AG08395 (cell line): ENCODE measurements around the gene RPL22L1.
"Not testable (repeated sequence)": the region's sequence is repeated elsewhere in the genome, so short reads cannot be mapped to it uniquely, and the experiment has no call there.

Experiments
- DNase-seq: peaks from one replicate; pipeline ENCODE4 v3.0.0; 2012; ENCODE audit warnings: mixed read lengths, low spot score

Gene RPL22L1

DNA sequence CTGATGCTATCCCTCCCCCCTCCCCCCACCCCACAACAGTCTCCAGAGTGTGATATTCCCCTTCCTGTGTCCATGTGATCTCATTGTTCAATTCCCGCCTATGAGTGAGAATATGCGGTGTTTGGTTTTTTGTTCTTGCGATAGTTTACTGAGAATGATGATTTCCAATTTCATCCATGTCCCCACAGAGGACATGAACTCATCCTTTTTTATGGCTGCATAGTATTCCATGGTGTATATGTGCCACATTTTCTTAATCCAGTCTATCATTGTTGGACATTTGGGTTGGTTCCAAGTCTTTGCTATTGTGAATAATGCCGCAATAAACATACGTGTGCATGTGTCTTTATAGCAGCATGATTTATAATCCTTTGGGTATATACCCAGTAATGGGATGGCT lies 8.7 kb upstream of the RPL22L1 start:
- not testable (repeated sequence) for DNase-seq

DNA sequence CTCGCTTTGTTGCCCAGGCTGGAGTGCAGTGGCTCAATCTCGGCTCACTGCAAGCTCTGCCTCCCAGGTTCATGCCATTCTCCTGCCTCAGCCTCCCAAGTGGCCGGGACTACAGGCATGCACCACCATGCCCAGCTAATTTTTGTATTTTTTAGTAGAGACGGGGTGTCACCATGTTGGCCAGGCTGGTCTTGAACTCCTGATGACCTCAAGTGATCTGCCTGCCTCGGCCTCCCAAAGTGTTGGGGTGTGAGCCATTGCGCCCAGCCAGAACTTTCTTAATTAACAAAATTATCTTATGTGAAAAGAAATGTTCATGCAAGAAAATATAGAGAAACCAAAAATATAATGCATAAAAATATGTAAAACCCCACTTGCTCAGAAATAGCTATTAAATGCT lies 7.3 kb upstream of the RPL22L1 start:
- not testable (repeated sequence) for DNase-seq

DNA sequence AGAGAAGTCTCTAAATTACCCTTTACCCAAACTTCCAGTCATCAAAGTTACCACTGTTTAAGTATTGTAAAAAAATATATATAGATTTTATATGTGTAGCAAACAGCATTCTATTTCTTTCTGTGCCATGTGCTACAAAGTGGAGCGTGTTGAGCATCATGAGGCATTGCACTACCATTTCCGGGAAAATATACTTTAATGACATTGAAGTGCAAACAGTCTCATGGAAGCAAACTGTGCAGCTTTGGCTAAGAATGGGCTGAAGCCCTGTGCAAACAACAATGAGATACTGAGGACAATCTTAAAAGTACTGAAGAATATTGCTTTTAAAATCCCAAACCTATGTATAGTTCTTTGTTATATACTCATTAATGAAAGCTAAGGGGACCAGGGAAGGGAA lies 6.5 kb upstream of the RPL22L1 start:
- no peak for DNase-seq

DNA sequence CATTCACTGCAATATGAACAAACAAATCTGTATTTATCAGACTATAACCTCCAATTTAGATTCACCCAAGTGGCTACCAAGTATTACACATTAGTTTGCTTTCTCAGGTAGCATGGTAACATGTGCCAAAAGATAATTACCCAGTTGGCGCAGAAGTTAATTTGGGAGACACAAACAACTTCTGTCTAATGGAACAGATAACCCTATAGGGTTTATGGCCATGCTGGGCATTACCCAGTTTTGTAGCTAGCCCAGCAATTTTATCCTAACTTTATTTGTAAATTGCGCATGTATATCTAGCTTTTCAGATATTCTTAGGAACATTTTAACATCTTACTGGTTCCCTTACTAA lies 780 bp downstream of the RPL22L1 start:
- DNase-seq: no peak

DNA sequence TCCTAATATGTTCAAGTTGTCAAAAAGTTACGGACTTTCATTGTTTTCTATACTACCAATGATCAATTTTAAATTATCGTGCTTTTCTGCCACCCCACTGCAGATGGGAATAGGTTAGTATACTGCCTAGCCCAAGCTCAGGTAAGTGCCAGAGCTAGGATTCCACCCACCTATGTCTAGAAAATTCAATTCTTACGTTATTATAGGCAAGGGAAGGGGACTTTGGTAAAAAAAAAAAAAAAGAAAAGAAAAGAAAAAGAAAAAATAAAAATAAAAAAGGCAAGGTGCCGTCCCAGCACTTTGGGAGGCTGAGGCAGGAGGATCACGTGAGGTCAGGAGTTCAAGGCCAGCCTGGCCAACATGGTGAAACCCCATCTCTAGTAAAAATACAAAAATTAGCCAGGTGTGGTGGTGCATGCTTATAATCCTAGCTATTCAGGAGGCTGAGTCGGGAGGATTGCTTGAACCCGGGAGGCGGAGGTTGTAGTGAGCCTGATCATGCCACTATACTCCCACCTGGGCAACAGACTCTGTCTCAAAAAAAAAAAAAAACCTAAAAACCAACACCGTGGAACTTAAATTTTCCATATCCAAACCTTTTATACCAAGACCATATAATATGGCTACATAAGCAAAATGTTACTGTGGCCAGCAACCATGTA lies 1.3 kb downstream of the RPL22L1 start:
- DNase-seq: no peak

DNA sequence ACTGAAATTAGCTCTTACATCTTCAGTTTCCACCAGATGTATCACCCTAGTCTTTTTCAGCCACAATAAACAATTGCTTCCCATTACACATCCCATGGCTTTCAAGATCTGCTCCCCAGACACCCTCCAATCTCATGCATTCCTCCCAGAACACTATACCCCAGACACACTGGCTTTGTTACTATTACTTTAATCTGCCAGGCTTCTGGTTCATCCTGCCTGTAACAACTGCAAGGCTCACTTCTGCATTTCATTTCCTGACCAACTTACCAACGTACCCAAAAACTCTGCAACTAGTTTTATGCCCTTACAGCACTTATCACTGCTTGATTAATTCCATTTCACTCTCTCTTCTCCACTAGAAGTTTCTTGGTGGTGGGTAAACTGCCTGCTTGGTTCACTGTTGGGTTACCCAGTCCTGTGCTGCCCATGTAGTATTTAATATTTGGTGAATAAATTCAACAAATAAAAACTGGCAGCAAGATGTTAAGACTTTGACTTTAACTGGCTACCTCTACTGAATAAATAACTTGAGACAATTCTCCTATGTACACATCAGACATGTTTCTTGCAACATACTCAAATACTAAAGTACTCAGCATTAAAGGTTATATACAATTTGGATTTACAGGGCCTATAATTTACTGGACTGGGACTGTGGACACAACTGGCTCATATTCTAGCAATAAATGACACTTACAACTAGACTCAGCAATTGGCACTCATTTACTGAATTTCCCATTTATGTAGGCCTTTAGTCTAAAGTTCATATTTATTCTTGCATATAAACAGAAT lies 2.7 kb downstream of the RPL22L1 start:
- no peak for DNase-seq

DNA sequence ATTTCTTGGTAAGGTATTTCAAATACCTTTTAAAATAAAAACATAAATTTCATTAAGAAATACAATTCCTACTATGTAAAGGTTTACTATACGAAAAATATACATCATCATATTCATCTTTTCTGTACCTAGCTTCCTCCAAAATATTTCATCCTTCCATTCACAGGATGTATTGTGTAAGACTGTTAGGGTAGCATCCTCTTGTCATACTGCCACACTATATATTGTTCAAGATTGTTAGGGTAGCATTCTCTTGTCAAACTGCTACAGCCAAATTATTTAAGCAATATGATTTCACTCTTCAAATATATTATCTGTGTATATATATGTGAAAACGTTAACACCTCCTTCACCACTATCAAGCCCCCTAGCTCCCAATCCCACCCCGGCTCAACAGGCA lies 3.5 kb downstream of the RPL22L1 start:
- DNase-seq: no peak

DNA sequence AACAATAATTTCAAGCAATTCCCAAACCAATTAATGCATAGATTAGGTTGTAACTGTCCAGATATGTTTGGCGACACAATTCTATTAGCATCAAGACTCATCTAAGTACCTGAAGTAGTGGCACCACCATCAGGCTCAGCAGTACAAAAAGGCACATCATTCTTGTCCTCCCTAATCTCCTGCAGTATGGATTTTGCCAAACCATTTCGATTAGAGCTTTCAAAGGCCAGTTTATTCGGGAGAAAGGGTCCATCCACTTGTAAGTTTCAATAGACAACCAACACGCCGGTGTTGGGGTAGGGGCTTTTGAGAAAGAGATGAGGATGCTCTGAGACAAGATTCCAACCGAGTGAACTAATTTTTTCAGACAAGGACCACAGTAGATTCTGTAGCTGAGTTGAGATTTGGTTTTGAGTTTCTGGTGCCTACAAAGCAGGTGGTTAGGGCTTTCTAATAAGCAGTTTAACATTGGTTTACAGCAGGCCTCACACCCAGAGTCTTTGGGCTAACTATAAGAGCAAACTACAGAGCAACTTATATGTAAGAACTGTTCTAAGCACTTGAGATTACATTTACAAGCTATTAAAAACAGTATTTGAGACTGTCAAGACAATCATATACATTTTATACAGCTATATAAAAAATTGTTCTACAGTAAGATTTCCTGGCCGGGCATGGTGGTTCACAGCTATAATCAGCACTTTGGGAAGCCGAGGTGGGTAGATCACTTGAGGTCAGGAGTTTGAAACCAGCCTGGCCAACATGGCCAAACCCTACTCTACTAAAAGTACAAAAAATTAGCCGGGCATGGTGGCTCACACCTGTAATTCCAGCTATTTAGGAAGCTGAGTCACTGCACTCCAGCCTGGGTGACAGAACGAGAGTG lies 4.5 kb downstream of the RPL22L1 start:
- no peak for DNase-seq

DNA sequence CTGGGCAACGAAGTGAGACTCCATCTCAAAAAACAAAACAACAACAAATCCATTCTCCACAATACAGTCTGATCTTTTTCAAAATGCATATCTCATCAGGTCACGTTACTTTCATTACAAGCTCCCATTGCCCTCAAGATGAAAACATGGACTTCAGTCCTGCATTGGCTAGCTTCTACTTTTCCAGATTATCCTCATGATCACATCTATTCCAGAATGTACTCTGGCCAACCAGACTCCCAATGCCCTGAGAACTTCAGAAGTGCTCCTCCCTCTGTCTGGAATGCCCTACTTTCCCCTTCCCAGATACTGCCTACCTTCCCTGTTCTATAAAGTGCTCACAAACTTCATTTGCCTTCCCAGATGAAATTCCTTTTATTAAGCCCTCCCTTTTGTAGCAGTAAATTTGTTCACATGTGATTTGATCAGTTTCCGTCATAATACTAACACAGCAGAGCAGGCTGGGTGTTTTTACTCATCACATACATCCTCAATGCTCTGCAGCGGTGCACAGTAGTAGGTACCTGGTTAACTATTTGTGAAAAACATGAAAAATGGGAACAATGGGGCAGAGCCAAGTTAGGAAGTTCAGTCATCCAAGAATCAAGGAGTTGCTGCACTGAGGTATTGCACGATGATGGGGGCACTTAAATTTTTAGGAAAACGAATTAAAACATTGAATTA lies 5.3 kb downstream of the RPL22L1 start:
- no peak for DNase-seq

DNA sequence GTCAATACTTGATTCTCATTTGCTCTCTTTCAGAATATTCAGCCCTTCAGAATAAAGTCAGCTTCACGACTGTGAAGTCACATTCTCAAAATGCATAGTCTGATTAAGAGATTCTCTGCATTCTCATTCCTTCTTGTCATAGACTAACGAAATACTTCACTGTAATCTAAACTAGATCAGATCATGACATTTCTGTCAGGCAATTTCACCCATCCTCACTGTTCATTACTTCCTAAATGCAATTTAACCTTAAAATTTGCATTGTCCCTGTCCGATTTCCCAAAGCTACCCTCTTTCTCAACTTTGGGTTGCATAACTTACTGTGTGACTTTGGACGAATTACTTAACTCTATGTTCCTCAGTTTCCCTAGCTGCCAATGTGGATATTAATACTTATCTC lies 6.2 kb downstream of the RPL22L1 start:
- DNase-seq: no peak

DNA sequence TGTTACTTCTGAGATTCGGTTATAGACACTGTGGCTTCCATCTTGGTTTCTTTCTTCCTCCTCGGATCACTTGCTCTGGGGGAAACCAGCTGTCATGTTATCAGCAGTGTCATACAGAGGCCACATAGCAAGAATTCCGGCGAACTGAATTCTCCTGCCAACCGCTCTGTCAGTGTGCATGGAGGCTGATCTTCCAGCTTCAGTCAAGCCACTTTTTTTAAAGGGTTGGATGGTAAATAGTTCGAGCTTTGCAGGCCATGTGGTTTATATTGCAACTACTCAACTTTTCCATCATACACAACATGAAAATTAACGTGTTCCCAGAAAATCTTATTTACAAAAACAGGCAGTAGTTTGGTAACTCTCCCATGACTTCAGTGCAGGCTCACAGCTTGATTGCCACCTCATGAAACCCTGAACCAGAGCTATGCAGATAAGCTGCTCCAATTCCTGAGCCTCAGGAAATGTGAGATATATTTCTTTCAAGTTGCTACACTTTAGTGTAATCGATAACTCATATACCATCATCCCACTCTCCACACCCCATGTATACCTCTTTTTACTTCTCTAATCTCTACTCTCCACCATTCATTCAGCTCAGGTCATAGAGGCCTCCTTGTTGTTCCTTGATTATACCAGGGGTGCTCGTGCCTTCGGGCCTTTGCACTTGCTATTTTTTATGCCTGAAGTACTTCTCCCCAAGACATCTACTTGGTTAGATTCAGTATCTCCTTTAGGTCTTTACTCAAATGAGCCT lies 7.2 kb downstream of the RPL22L1 start:
- DNase-seq: peak; percentile 48

DNA sequence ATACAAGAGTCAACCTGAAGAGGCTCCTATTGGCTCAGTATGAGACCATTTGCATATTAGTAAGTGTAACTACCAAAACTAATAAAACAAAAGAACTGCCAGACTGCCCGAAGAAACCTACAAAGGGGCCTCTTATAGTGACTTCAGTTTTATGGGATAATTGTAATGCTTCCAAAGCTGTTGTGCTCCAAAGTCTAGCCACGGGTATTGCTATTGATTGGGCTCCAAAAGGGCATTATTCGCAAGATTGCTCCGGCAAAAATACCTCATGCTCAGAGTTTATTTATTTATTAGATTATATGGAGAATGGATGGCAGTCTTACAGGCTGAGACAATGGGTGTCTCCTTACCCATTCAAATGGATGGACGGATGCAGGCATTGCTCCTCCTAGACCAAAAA lies 11.4 kb downstream of the RPL22L1 start:
- no peak for DNase-seq

DNA sequence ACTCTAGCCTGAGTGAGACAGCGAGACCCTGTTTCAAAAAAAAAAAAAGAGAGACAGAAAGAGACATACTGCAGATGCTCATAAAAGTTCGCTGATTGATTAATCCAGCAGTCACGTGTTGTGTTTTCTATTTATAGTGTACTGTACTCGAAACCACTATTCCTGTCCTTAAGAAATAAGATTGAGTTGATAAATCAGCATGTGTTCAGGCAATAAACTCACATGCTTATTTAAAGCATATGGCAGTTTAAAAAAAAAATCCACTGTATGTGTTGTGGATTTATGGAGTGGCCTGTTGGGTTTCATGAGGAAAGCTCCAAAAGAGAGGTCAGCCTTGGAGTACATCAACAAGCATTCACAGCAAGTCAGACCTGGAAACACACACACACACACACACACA lies 17.7 kb downstream of the RPL22L1 start:
- DNase-seq: no peak

DNA sequence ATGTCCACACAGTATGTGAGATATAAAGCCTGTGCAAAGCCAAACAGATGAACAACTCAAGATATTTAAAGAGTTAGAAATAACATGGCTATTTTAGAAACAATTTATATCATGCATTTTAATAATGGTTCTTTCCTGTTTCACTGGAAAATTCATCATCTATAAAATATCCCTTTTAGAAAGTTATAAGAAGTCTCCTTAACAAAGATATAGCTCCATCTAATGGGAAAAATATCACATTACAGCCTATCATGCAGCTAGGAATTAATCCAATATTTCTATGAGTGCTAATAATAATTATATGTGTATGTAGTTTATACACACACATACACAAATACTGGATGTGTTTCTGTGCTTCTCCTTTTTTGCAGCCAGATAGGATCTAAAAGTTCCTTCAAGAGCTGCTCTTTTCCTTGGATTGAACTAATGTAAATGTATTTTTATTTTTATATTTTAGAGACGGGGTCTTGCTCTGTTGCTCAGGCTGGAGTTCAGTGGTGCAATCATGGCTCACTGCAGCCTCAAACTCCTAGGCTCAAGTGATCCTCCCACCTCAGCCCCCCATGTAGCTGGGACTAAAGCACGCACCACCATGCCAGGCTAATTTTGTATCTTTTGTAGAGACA lies 21.6 kb downstream of the RPL22L1 start:
- peak; percentile 53 for DNase-seq

DNA sequence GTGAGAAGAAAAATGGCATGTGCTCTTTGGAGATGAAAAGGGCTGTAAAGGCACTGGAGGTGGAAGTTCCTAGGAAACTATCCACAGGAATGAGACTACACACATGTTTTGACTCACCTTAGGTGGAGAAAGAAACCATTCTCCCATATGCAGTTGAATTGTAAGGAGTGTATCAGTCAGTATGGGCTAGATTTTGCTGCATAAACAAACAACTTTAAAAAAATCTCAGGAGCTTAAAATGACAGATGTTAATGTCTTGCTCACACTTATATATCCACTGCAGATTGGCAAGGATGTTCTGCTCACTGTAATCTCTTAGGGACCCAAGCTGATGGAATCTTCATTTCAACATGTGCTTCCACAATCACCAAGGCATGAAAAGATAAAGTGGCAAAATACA lies 25.6 kb downstream of the RPL22L1 start:
- no peak for DNase-seq

DNA sequence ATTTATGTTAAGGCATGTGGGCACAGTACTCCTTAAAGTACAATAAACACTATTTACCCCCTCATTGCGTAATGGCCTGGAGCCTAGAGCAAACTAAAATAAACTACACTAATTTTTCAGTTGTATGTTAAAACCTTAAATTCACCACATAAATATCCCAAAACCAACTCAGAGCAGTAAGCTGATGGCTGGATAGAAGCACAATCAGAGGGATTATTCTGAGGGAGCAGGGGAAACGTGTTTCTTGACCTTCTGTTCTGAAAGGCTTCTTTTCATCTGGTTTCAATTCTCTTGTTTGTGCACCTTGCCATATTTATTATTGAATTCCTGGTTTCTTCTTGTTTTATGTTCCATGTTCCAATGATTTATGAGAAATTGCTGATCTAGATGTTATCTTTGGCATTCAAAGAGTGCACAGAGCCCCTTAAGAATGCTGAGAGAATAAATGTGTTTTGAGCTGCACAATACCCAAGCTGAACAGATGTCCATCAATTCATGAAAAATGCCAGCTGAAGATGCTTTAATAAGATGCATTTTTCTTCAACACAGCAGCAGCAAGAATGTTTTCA lies 29.6 kb downstream of the RPL22L1 start:
- no peak for DNase-seq

DNA sequence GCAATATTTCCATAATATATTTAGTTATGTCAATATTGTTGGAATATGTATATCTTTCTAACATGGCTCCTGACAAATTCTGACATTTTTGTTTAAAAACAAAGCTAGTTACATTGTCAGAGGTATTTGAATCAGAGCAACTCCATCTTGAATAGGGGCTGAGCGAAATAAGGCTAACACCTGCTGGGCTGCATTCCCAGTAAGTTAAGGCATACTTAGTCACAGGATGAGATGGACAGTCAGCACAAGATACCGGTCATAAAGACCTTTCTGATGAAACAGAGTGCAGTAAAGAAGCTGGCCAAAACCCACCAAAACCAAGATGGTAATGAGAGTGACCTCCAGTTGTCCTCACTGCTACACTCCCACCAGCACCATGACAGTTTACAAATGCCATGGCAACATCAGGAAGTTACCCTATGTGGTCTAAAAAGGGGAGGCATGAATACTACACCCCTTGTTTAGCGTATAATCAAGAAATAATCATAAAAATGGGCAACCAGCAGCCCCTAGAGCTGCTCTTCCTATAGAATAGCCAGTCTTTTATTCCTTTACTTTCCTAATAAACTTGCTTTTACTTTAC lies 30.4 kb downstream of the RPL22L1 start:
- no peak for DNase-seq

DNA sequence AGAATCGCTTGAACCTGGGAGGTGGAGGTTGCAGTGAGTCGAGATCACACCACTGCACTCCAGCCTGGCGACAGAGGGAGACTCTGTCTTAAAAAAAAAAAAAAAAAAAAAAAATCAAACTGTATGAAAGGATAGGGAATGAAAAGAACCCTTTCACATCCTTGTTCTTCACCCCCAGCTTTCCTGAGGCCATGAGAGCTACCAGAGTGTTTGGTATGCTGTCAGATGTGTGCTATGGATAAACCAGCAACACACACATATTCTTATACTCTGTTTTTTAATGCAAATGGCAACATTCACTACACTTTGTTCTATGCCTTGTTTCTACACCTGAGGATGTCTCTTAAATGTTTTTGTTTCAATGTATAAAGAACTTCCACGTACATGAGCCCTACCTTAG lies 33.5 kb downstream of the RPL22L1 start:
- DNase-seq: no peak

DNA sequence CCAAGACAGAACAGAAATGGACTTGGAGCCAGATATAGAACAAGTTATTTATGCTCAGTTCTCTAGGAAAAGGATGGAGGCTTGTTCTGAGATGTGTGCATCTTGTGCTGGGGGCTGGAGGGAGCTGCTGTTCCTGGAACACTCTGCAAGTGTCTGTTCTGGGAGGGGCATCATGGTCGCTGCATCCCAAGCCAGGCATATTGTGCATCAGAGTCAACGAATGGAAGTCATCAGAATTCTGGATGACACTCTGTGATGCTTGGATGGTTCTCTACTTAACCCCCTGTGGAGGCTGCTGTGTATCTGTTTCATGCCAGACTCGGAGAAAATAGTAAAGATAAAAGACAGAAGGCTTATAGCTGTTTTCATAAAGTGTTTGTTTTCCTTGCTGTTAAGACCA lies 34.7 kb downstream of the RPL22L1 start:
- DNase-seq: no peak

DNA sequence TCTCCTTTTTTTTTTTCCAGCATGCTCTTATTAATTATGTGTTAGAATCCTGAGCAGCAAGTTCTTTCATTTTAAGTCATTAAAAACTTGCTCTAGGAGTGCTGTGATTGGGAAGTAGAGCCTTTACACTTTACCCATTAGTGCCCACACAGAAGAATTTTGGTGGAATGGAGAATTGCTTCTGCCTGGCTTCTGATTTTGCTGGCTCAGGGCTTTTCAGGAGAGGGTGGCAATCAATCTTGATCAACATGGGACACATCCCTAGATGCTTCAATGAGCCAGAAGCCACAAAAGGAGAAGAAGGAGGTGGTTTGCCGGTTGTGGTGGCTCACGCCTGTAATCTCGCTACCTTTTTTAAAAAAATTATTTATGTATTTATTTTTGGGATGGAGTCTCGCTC lies 39.4 kb downstream of the RPL22L1 start:
- no peak for DNase-seq
